Hepatocyte (in vitro differentiated cells): ENCODE data around the gene INTS3.

Experiments
- CTCF ChIP-seq: fragments of 200-600 bp; sonication (generic); IDR thresholded peaks from 2 replicates; pipeline ENCODE4 v1.5.1; 2016; ENCODE audit warnings: antibody characterized with exemption, mild to moderate bottlenecking; ENCODE audit not compliant: poor library complexity
- EZH2 ChIP-seq: fragments of 200-600 bp; sonication (generic); IDR thresholded peaks from 2 replicates; pipeline ENCODE4 v1.6.1; 2016; ENCODE audit warnings: antibody characterized with exemption, mild to moderate bottlenecking, borderline replicate concordance

GRCh38 chr1:153682730-153683129 is 45.1 kb upstream of the INTS3 start:
- no peak for TF ChIP-seq CTCF
- no peak for TF ChIP-seq EZH2
